Astrocyte (in vitro differentiated cells and primary cell): Measurements from ENCODE around the gene NAP1L4.

Experiments
- EZH2 ChIP-seq: IDR thresholded peaks from 2 replicates; pipeline ENCODE4 v1.6.1; 2012; ENCODE audit warnings: mild to moderate bottlenecking, low read length, inconsistent platforms; ENCODE audit not compliant: insufficient read depth
- TF ChIP-seq, protein P1 (sequence below): IDR thresholded peaks from 2 replicates; pipeline ENCODE4 v1.5.1; 2011; ENCODE audit warnings: low read depth, mild to moderate bottlenecking, inconsistent platforms, low read length, moderate library complexity; ENCODE audit not compliant: insufficient read depth

DNA sequence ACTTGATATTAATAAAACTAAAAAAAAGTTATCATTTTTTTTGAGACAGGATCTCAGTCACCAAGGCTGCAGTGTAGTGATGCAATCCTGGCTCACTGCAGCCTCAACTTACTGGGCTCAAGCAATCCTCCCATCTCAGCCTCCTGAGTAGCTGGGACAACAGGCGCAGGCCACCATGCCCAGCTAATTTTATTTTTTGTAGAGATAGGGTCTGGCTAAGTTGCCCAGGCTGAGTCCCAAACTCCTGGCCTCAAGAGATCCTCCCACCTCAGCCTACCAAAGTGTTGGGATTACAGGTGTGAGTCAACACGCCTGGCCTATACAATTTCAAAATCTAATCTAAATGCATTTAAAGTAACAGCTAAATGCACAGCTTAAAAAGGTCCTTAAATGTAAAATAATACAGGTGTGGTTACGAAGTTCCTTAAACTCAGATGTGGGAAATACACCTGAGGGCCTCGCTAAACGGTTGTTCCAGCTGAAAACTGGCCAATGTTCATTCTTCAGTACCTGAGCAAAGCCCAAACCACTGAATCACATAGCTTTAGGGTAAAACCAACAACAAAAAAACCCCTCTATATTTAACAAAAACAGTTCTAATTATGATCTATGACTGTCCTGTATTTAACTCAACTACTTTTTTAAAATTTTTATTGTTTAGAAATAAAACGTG, 11.8 kb downstream of the NAP1L4 start:
- TF ChIP-seq, protein P1, sequence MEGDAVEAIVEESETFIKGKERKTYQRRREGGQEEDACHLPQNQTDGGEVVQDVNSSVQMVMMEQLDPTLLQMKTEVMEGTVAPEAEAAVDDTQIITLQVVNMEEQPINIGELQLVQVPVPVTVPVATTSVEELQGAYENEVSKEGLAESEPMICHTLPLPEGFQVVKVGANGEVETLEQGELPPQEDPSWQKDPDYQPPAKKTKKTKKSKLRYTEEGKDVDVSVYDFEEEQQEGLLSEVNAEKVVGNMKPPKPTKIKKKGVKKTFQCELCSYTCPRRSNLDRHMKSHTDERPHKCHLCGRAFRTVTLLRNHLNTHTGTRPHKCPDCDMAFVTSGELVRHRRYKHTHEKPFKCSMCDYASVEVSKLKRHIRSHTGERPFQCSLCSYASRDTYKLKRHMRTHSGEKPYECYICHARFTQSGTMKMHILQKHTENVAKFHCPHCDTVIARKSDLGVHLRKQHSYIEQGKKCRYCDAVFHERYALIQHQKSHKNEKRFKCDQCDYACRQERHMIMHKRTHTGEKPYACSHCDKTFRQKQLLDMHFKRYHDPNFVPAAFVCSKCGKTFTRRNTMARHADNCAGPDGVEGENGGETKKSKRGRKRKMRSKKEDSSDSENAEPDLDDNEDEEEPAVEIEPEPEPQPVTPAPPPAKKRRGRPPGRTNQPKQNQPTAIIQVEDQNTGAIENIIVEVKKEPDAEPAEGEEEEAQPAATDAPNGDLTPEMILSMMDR: no peak
- no peak for TF ChIP-seq EZH2
